Neural cell (in vitro differentiated cells): ENCODE measurements around the gene RAET1L. TPM values are rescaled to one million over a fixed set of nuclear protein-coding genes. Genes with fewer than 3 reads are reported as not detected.

Source experiments
- H2AFZ ChIP-seq: fragments of 200-600, 300-800 bp; sonication (generic), shearing (Covaris generic); 2 replicates; pipeline ENCODE4 v1.6.0; 2014; ENCODE audit warnings: low read depth, mild to moderate bottlenecking, antibody characterized with exemption, low read length, moderate library complexity
- H3F3A ChIP-seq: fragments of 200-600 bp; shearing (Covaris generic); 2 replicates; pipeline ENCODE4 v1.6.1; 2016; ENCODE audit warnings: mild to moderate bottlenecking, moderate library complexity, mixed read lengths, antibody characterized with exemption, low read length; ENCODE audit not compliant: insufficient read depth, poor library complexity, severe bottlenecking
- H3K27ac ChIP-seq: fragments of 200-600, 300-800 bp; sonication (generic), shearing (Covaris generic); 2 replicates; pipeline ENCODE4 v1.5.1; 2014; ENCODE audit warnings: mild to moderate bottlenecking, low read length, moderate library complexity
- H3K27me3 ChIP-seq: fragments of 300-800, 200-600 bp; sonication (generic), shearing (Covaris generic); 2 replicates; pipeline ENCODE4 v1.6.0; 2014; ENCODE audit warnings: mild to moderate bottlenecking, low read depth, low read length, moderate library complexity; ENCODE audit not compliant: insufficient read depth
- H3K36me3 ChIP-seq: fragments of 300-800, 200-600 bp; sonication (generic), shearing (Covaris generic); 2 replicates; pipeline ENCODE4 v1.5.1; 2014; ENCODE audit warnings: mild to moderate bottlenecking, antibody characterized with exemption, low read length, moderate library complexity; ENCODE audit not compliant: insufficient read depth
- H3K4me2 ChIP-seq: fragments of 300-800, 200-600 bp; sonication (generic), shearing (Covaris generic); 2 replicates; pipeline ENCODE4 v1.6.0; 2014; ENCODE audit warnings: mild to moderate bottlenecking, low read length
- H3K4me3 ChIP-seq: fragments of 300-800, 200-600 bp; sonication (generic), shearing (Covaris generic); 2 replicates; pipeline ENCODE4 v1.5.1; 2014; ENCODE audit warnings: mild to moderate bottlenecking, low read length, moderate library complexity
- H3K79me2 ChIP-seq: fragments of 200-600 bp; shearing (Covaris generic); replicated peaks from 2 replicates; pipeline ENCODE4 v1.6.0; 2014; ENCODE audit warnings: mild to moderate bottlenecking, low read length, moderate library complexity; ENCODE audit not compliant: insufficient read depth
- H3K9ac ChIP-seq: fragments of 300-800, 200-600 bp; sonication (generic), shearing (Covaris generic); 2 replicates; pipeline ENCODE4 v1.6.1; 2016; ENCODE audit warnings: mild to moderate bottlenecking, low read length, mixed read lengths
- H3K9me2 ChIP-seq: fragments of 200-600 bp; shearing (Covaris generic); 2 replicates; pipeline ENCODE4 v1.6.1; 2016; ENCODE audit warnings: mild to moderate bottlenecking, low read length, mixed read lengths; ENCODE audit not compliant: insufficient read depth
- H3K9me3 ChIP-seq: fragments of 200-600, 300-800 bp; sonication (generic), shearing (Covaris generic); 2 replicates; pipeline ENCODE4 v1.6.1; 2016; ENCODE audit warnings: mild to moderate bottlenecking, mixed run types, low read length, moderate library complexity, mixed read lengths
- H4K20me1 ChIP-seq: fragments of 200-600 bp; shearing (Covaris generic); 2 replicates; pipeline ENCODE4 v1.6.1; 2016; ENCODE audit warnings: mild to moderate bottlenecking, mixed run types; ENCODE audit not compliant: insufficient read depth
- CTCF ChIP-seq: fragments of 450-650 bp; IDR thresholded peaks from 2 replicates; pipeline ENCODE4 v1.5.1; 2014; ENCODE audit warnings: antibody characterized with exemption, mild to moderate bottlenecking, moderate library complexity; ENCODE audit not compliant: poor library complexity, severe bottlenecking
- EP300 ChIP-seq: fragments of 450-650 bp; conservative IDR thresholded peaks from 2 replicates; pipeline ENCODE4 v1.6.1; 2014; ENCODE audit warnings: antibody characterized with exemption, mild to moderate bottlenecking, moderate library complexity; ENCODE audit not compliant: poor library complexity, severe bottlenecking
- EZH2 ChIP-seq: fragments of 200-600, 300-800 bp; shearing (Covaris generic), sonication (generic); IDR thresholded peaks from 2 replicates; pipeline ENCODE4 v1.6.1; 2014; ENCODE audit warnings: antibody characterized with exemption, low read length, borderline replicate concordance, mild to moderate bottlenecking; ENCODE audit not compliant: insufficient read depth, poor library complexity, severe bottlenecking
- MXI1 ChIP-seq: fragments of 450-650 bp; conservative IDR thresholded peaks from 2 replicates; pipeline ENCODE4 v1.6.1; 2014; ENCODE audit warnings: antibody characterized with exemption, mild to moderate bottlenecking; ENCODE audit not compliant: poor library complexity, severe bottlenecking
- POLR2AphosphoS5 ChIP-seq: IDR thresholded peaks from 2 replicates; pipeline ENCODE4 v1.6.1; 2012
- RAD21 ChIP-seq: fragments of 450-650 bp; conservative IDR thresholded peaks from 2 replicates; pipeline ENCODE4 v1.6.1; 2014; ENCODE audit warnings: antibody characterized with exemption, mild to moderate bottlenecking, moderate library complexity
- REST ChIP-seq: IDR thresholded peaks from 2 replicates; pipeline ENCODE4 v1.6.1; 2012; ENCODE audit warnings: borderline replicate concordance
- SMC3 ChIP-seq: fragments of 450-650 bp; conservative IDR thresholded peaks from 2 replicates; pipeline ENCODE4 v1.6.1; 2014; ENCODE audit warnings: antibody characterized with exemption, mild to moderate bottlenecking, moderate library complexity; ENCODE audit not compliant: poor library complexity
- TAF1 ChIP-seq: IDR thresholded peaks from 2 replicates; pipeline ENCODE4 v1.6.1; 2012; ENCODE audit warnings: low read depth
- polyA plus RNA-seq: library from polyadenylated mRNA; depleted of rRNA; stranded (reverse); fragments of >200 nt; gene quantifications from 2 replicates; pipeline ENCODE4 v1.2.3, GENCODE V29; 2014

Gene RAET1L
- polyA plus RNA-seq, 1 donor from 2014 or later, result not detected

GRCh38 chr6:150029749-150030148, 4.4 kb upstream of the RAET1L start:
- H4K20me1 ChIP-seq, result no peaks in the 10 kb centered on the region
- H3K9ac ChIP-seq, result no peak overlapping the region
- no peaks in the 10 kb centered on the region for H3K9me2 ChIP-seq
- H3K27ac ChIP-seq, result no peak overlapping the region
- H3K79me2 ChIP-seq, result no peaks in the 10 kb centered on the region
- H3K36me3 ChIP-seq, result no peaks in the 10 kb centered on the region
- TF ChIP-seq EZH2 (no peak), POLR2AphosphoS5 (no peak)
- H3K4me3 ChIP-seq, result no peak overlapping the region
- H3K9me3 ChIP-seq, result no peaks in the 10 kb centered on the region
- no peak overlapping the region for H3K4me2 ChIP-seq
- no peaks in the 10 kb centered on the region for H3F3A ChIP-seq
- peaks cover 29% of the 10 kb centered on the region for H3K27me3 ChIP-seq
- no peak overlapping the region for H2AFZ ChIP-seq

GRCh38 chr6:150029276-150029675, 3.9 kb upstream of the RAET1L start:
- Histone ChIP-seq H3K9me2 (no peaks in the 10 kb centered on the region), H3K4me3 (no peak overlapping the region), H3K79me2 (no peaks in the 10 kb centered on the region), H3K36me3 (no peaks in the 10 kb centered on the region), H3K27me3 (peaks cover 31% of the 10 kb centered on the region), H2AFZ (no peak overlapping the region), H3K9me3 (no peaks in the 10 kb centered on the region), H3K9ac (no peak overlapping the region), H3K27ac (no peak overlapping the region), H3F3A (no peaks in the 10 kb centered on the region), H4K20me1 (no peaks in the 10 kb centered on the region), H3K4me2 (no peak overlapping the region)
- TF ChIP-seq RAD21 (no peak), CTCF (no peak), EZH2 (no peak), POLR2AphosphoS5 (no peak), MXI1 (no peak), TAF1 (no peak), SMC3 (no peak), EP300 (no peak), REST (no peak)

- H4K20me1 ChIP-seq, result no peaks in the 10 kb centered on the region
- H3K9me3 ChIP-seq, result no peaks in the 10 kb centered on the region
- no peaks in the 10 kb centered on the region for H3K79me2 ChIP-seq
- no peaks in the 10 kb centered on the region for H3K9me2 ChIP-seq
- H3K27me3 ChIP-seq, result peaks cover 26% of the 10 kb centered on the region
- no peak overlapping the region for H3K4me3 ChIP-seq
- no peak overlapping the region for H2AFZ ChIP-seq
- TF ChIP-seq CTCF (no peak), POLR2AphosphoS5 (no peak), EP300 (no peak), EZH2 (no peak), TAF1 (no peak), MXI1 (no peak), RAD21 (no peak), REST (no peak), SMC3 (no peak)
- H3K4me2 ChIP-seq, result no peak overlapping the region
- no peak overlapping the region for H3K27ac ChIP-seq
- no peaks in the 10 kb centered on the region for H3F3A ChIP-seq
- H3K36me3 ChIP-seq, result no peaks in the 10 kb centered on the region
- no peak overlapping the region for H3K9ac ChIP-seq
These were observed 3.5 kb upstream of the RAET1L start for GRCh38 chr6:150028799-150029198.
